NCI-H2196 (cell line): ENCODE data around the gene PDE4B.

ENCODE experiments used
- DNase-seq: peaks from one replicate; lab custom pipeline; 2025; ENCODE audit not compliant: unreplicated experiment; lab: John Stamatoyannopoulos, UW

Gene PDE4B

DNA sequence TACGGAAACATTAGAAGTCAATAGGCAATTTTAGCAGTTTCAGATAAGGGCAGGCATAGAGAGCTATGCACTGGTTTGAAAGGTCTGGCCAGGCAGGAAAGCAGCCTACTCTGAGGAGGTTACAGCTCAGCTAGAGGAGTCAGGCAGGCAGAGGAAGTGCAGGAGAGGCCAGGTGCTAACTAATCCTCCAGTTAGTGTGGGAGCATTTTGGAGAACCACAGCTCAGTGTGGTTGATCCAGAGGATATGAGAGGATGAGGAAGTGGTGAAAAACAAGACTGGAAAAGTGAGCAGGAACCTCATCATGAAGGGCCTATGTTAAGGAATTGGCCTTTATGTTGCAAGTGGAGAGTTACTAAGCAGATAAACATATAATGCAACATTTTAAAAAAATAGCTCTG, 458.9 kb downstream of the PDE4B start:
- DNase-seq = no peak

DNA sequence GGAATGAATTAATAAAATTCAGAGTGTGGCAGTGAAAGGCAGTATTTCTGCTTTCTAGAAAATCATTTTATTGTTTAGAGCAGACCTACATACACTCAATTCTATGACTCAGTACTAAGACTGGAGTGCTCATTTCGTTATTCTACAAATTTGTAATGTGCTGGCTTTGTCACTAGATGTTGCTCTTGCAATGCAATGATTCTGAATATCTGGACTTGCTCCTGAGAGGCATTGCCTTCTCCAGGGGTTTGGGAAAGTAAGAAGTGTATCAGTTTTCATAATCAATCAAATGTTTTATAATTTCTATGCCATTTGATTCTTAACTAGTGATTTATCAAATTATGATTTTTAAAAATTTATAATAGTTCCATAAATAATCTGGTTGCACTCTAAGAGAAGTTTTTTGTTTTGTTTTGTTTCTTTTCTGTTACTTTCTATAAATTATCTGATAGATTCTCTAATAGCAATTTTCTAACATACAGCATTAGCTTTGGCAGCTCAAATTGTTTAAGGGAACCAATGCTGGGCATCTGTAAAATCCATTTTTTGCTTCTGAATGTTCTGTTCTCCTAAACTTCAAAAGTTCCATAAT, 460.7 kb downstream of the PDE4B start:
- peak; percentile 45 for DNase-seq

DNA sequence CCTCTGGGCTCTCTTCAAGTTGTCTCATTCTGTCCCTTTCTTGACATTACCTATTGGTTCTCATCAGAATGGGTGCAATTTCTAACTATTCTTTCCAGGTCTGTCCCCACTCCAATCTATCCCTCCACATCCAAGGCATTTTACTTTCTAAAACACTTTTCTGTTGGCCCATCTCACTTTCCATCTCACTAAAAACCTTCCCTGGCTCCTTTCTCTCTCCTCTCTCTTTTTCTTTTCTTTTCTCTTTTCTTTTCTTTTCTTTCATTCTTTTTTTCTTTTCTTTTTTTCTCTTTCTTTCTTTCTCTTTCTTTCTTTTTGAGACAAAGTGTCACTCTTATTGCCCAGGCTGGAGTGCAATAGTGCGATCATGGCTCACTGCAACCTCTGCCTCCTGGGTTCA, 462.1 kb downstream of the PDE4B start:
- DNase-seq = no peak

DNA sequence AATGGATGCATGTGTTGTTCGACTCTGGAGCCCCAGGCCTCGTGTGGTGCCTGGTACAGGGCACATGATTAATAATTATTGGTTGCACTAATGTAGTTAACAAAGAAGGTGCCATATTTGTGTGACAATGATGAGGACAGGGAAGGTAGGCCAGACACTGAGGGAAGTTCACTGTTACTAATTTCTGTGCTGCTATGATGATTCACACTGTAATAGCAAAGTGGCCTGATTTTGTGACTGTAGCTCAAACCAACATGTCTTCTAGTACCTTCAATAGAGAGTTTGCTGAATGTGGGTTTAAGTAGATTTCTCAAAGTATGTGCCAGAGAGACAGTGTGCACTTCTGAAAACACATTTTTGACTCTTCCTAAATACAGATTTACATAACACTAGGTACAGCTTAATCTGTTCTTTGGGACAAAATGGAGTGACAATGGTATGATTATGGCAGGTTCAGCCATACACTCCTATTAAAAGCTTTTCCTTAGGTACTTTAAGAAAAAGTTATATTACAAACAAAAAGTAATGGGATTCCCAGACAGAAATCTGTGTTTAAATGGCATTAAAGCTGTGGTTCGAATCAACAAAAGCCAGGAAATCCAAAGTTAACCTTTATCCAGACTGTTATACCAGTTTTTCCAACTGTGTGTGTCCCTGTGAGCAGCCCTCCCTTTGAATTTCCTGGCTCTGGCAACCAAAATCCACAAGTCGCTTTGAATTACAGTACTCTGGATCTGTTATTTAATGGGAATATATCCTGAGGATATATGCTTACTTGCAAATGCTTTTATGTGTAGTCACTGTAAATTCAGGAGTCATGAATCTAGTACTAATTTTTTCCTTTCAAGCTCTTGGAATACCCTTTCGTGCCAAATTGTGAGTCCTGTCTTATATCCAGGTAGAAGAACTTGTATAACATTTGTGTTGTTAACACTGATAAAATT, 464.2 kb downstream of the PDE4B start:
- no peak for DNase-seq

DNA sequence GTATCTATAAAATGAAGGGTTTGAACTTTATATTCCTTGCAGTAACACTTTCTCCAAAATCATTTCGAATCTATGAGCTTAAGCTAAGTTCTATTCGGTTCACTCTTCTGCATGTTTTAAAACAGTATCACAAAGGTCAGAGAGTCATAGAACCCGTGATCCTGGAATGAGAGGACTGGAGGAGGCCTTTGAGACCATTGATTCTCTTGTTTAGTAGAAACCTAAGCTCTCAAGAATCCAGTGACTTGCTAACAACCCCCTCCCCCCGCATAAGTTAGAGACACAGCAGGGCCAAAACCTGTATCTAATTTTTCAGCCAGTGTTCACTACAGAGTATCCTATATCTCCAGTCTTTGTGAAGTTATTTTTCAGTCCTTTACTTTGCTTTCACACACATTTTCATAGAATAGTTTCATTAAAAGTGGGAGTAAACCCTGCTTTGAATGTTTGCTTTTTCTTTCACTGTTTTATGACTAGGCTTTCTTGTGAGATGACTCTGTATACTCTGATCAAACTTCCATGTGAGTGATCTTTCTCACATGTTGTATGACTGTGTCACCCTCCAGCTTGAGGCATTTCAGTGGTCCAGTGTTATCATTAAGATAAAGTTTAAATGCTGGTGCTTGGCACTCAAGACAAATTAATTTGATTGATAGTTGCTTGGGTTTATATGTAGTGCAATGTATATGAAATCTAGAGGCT, 465.9 kb downstream of the PDE4B start:
- no peak for DNase-seq

DNA sequence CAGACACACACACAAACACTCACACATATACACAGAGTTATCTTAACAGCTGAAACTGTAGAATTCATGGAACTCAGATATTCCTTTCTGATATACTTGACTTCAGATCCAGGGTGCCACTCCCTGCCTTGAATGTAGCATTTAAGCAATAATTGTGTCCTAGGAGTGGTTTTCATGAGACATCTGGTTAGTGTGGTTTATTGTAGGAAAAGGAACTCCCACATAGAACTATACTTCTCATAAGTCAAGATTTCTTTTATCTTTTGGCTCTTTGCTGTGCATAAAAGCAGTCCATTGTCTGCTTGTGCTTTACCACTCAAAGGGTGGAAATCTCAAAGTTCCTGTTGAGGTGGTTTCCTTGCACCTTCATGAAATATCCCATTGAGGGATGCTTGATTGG, 468.7 kb downstream of the PDE4B start:
- no peak for DNase-seq

DNA sequence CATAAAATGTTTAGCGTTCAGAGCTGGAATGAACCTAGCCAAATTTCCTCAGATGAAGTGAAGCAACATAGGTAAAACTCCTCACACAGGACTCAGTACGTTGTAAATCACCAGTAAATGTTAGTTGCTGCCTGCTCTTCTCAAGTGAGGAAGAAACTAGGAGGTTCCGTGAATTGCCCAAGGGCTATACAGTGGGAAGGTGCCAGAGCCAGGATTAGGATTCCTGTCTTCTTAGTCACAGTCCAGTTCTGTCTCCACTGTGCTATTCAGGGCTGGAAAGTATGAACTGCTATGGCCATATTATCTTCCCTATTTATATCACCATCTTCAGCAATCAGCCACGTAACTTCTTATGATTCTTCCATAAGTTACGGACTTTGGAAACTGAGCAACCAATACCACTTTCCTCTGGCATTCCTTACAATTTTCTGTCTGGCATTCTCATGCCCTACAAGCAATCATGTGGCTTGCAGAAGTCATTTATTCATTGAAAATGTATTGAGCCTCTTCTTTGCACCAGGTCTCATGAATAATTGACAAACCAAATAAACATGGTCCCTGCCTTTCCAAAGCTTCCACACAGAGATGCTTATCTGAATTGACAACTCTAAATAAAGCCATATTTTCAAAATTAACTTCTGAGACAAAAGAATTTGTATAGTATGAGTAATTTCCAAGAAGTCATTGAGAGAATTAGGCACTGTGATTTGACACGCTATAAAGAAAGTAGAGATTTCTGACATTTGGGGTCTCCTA, 469.7 kb downstream of the PDE4B start:
- no peak for DNase-seq

DNA sequence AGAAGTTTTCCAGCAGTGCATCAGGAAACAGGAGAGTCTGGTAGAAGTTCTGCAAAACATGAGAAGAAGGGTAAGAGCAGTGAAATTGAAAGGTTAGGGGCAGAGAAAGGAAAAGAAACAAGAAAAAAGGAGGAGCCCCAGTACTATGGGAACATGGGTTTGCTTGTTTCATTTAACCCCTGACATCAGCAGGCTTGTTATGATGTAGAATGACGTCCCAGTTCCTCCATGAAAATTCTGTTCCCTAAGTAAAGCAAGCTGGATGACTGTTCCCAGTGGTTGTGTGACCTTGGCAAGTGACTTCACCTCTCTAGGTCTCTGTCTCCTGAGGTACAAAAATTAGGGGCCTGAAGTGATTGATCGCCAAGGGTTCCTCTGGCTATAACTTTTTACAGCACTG, 472.6 kb downstream of the PDE4B start:
- DNase-seq = no peak

DNA sequence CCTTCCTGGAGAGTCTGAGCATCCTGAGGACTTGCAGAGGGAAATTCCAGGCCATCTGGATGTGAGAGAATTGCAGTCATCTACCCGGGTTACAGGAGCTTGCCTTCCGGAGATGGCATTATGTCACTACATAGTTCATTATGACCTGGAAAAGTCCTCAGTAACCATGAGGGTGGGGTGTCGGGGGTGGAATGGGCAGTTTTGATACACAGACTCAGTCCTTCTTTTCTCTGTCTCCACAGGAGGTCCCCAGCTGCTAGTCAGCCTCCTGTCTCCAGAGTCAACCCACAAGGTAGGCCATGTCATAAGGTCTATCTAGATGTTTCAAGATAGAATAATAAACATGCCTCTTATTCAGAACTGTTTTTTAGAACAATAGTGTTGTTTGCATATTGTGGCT, 473.1 kb downstream of the PDE4B start:
- no peak for DNase-seq

DNA sequence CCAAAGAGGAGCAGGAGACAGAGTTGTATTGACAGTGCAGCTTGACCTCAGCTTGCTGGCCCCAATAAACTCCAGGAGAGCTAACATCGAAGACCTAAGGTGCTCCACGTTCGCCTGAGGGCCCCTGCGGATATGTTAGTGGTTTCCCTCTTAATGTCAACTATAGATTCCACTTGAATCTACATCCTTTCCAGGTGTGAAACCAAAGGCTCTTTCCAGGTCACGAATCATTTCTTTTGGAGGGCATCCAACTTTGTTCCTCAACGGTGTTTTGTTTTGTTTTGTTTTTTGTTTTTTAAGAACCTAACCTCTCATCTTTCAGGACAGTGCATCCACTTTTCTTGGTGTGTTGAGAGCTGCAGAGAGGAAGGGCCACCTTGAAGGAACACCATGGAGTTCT, 473.7 kb downstream of the PDE4B start:
- no peak for DNase-seq

DNA sequence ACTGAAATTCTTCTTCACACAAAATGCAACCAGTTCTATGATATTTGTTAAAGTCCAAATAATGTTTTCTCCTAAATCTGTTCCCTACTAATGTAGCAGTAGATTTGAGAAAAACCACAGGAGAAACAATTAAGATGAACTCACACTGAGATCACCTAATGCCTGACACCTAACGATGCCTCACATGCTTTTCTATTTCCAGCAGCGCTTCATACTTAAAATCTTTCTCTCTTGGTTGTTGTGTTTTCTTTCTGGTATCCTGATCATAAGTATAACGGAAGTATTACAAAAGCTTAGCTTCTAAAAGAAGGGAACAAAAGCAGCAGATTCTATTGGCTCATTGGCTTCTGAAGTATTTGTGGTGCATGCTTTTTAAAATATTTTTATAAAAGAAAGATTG, 474.1 kb downstream of the PDE4B start:
- DNase-seq = no peak

DNA sequence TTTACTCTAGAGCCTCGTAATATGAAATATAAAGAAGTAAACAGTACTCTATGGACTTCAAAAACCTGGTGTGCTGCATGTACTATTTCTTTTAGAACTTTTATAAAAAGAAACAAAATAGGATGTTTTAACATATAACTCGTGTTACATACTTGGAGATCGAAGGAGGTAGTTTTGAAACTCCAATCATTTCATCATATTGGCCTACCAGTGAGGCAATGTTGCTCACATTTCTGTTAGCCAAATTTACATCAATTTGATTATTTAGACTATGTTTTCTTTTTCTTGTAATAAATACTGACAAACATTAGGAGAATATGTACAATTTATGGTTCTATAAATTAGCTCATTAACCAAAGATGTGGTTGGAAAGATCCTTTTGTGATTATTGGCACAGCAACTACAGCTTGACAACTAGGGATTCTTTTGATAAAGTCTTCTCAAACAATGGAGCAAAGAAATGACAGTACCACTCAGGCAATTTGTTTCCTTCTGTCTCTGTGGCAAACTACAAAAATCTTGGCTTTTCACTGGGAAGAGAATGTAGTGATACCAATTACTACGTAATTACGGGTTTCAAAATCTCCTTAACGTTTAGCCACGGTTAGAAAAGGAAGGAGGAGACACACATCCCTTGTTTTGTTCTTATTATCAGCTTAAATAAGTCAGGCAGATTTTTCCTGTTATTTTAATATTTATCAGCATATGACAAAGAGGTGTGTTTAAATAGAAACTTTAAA, 474.7 kb downstream of the PDE4B start:
- DNase-seq = no peak

DNA sequence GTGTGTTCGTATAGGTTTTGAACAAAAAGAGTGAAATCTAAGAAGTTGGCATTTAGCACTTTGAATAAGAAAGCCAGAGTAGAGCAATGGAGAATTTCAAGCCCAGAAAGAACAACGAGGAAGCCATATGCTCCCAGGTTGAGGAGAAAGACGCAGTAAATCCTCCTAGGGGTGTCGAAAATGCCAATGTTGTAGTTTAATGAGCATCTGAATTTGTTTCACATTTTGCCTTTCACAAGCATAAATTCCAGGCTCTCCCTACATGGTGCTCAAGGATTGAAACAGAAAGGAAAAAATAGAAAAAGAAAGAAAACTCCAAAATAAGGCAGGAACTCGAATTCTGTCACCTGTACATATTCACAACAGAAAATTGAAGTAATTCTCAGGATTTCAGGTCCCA, 476.5 kb downstream of the PDE4B start:
- DNase-seq = no peak

DNA sequence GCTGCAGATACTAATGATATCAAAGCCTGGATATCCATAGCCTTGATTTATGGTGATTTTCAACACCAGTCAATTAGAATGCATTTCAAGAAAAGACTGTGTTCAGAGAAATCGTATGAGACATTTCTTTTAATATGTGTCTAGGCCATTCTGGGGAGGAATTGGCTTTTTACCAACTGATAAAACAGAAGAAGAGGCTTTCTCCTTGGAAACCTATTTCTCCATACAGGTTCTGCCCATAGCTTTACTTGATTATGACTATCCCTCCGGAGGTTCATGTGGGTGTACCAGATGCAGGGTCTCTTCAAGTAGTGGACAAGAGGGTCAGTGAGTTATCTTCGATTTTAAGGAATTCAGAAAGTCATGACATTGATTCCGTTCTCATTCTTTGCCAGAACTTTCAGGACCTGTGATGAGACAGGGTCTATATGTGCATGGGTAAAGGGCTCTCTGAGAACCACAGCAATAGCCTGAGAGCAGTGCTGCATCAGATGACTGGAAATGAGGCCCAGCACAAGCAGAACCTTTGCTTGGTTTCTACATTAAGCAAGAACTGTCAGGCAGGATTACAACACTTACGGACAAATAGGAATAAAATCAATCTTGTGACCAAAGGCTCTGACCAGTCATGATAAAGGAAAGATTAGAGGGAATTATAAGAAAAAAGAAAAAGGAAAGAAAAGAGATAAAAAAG, 477.6 kb downstream of the PDE4B start:
- DNase-seq = no peak

DNA sequence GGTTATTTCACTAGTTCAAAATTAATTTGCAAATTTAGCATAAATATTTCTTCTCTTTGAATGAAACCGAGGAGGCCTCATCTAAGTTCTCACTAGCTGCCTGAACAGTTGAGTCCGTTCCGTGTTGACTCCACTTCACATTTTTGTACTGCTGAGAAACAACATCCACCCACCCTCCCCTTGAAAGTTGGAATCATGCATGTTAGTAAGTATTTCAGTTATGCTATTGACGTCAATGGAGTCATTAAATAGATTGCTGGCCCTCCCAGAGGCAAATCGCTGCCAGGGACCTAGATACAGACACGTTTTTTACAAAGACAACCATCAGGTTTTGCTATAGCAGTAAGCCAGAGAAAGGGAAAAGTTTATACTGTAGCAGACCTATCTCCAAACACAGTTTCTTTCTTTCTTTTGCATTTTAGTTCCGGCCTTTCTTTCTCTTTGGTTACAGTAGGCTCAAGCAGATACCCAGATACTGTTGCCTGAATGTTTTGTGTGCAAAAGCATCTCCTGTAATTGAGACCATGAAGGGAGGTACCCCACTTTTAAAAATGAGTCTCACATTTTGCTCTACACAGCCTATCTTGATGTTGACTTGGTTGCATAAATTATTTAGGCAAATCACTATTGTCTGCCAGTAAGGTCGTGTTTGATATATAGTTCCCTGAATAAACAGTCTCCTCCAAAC, 478.7 kb downstream of the PDE4B start:
- DNase-seq = peak; percentile 9

DNA sequence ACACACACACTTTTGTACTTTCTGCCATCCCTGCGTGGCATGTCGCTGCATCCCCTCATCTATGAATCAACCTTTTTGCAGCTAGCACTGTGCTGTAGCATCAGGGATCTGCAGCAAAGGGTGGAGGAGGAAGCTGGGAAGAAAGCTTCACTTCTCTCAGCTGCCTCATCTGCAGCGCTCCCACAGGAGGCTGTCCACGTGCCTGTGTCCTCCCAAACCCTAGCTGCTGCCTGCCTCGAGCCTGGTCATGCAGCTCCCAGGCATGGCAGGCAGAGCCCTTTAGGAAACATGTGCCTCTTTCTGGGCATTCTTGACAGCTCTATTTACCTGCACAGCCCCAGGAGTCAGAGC, 479.2 kb downstream of the PDE4B start:
- DNase-seq = no peak

DNA sequence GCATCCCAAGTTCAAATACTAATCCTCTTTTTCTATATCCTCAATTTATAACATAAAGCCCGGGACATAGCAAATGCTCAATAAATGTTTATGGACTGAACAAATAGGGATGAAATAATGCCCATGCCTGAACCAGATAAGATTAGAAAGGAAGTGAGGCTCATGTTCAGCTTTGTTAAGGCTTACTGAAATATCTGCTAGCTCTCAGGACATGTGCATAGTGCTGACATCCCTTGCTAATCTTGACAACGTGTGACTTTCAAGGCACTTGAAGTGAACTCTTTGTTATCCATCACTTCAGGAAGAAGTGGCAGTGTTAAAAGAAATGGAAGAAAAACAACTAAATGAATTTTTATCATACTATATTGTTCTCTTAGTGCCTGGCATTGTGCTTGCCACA, 481.0 kb downstream of the PDE4B start:
- DNase-seq = no peak

DNA sequence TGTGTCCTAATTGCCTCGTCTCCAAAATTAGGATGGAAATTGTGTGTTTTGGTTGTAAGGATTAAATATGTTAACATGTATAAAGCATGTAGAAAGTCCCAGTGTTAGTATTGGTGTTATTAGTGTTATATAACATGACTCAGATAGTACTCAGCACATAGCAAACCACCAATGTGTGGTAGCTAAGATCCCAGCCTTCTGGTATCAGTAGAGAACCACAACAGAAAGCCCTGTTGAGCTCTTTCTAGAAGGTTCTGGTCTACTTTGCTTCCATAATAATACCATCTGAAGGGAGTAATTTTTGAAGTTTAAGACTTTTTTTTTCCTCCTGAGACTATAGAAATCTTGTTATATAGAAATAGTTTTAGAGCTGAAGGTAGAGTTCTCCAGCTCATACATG, 481.9 kb downstream of the PDE4B start:
- no peak for DNase-seq

DNA sequence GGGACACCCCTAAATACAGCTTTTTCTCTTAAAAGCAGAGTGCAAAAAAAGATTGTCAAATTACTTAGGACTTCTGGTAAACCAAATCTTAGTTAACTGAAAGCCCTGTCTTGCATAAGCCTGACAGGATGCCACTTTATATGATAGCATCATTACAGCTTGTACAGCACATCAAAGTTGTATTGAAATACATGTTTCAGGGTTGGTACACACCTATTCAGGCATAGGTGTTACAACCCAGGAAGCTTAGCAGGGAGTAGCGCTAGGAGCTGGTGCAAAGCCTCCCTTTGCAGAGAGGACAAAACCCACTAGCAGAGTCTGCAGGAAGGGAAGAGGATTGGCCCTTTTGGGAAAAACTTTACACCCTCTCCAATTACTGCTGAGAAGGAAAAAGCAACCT, 482.4 kb downstream of the PDE4B start:
- DNase-seq = no peak

DNA sequence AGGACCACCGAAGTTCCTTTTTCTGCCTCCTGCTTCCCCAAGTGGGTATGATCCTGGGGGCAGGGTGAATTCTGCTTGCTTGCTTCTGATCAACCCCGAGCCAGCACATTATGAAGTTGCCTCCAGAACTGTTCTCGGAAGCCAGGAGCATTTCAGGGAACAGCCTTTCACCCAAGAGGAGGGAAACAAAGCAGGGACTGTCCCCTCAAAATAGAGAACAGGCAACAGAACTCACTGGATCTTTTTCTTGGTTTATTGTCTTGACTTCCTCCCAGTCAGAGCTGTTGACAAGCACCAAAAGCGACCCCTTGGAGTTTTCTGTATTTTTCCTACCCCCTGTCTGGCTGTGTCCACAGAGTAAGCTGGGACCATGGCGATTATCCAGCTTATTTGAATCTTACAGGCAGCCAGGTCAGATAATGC, 482.9 kb downstream of the PDE4B start:
- no peak for DNase-seq
